ENCODE results near the gene TMSB15B. TPM values are rescaled to one million over a fixed set of nuclear protein-coding genes. Genes with fewer than 3 reads are reported as not detected.
"Not testable (repeated sequence)": the region's sequence is repeated elsewhere in the genome, so short reads cannot be mapped to it uniquely, and the experiment has no call there.

Gene TMSB15B
- 0.87 and 1.0 TPM in 2 replicates for total RNA-seq (2012; rRNA removed)

DNA sequence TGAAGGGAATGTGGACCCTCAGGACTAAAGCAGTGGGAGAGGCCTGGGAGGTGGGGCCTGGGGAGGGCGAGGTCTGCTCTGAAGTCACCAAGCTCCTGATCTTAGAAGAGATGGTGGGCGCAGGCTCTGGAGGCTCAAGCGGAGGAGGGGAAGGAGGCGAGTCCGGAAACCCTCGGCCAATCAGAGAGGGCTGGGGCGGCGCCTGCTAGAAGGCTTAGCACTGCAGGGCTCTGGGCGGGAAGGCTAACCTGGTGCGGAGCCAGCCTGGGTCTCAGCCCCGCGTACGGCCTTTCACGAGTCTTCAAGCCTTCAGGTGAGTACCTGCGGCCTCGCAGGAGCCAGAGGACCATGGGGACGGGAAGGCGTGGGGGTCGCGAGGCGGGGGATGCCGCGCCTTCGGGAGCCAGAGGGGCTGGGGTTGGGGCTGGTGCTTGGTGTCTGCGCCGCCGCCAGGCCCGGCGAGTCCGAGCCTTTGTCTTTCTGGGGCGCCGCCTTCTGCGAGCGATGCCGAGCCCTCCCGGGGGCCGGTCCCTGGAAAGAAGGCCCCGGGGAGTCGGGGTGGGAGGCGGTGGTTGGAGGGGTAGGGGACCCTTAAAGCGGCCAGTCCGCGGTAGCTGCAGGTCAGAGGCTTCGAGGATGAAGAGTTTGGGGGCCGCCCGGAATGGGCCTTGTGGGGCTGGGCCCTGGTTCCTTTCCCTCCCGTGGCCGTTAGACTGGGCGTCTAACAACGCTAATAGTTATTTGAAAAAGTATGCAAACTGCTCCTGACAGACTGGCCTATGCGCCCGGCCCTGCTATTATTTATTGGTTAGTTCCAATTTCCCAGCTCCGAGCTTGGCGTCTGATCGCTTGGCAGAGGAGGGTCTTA, at the start of gene TMSB15B:
Gene TMSB15B (plus strand): TSS at position 217 of the 868 bp plus-strand sequence.
- not testable (repeated sequence) for H3K9me3 ChIP-seq (replicated peaks; ENCODE audit: low read length); H3K9ac ChIP-seq (ENCODE audit: low read depth, low read length); H3K4me1 ChIP-seq (ENCODE audit: control insufficient read depth, insufficient read depth, low read length); H3K27me3 ChIP-seq (ENCODE audit: control insufficient read depth, insufficient read depth, low read length); H3K36me3 ChIP-seq (ENCODE audit: insufficient read depth, low read length); H3K4me2 ChIP-seq (ENCODE audit: low read length); H3K4me3 ChIP-seq (ENCODE audit: low read length)

DNA sequence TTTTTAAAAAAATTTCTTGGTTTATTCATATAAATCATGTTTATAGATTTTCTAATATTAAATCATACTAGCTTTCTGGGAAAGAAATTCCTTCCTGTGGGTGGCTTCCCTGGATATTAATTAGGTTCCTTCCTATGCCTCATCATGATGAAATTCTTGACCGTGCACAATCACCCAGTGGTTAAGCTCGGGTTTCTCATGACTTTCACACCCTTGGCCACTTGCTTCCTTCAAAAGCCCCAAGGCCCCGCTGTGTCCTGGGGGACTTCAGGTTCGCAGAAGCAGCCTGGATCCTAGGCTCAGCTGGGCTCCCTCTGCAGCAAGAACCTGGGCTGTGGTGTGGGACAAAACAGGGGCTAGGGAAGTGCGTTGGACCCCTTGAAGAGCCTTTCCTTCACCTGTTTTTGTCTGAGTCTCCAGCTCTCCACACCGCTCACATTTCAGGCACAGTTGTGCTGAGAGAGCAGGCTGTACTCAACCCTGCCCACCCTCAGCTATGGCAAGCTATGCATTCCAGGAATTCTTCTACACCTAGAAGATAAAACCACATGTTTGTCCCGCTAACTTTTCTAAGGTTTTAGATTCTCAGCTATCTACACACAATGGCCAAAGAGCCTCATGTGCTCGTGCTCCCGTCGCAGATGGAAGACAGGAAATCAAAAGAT, 48.9 kb upstream of the TMSB15B start:
- H3K27me3 ChIP-seq (ENCODE audit: control insufficient read depth, insufficient read depth, low read length): peaks cover 10% of the 10 kb centered on the region
- H3K36me3 ChIP-seq (ENCODE audit: insufficient read depth, low read length): no peaks in the 10 kb centered on the region
- H3K9ac ChIP-seq (ENCODE audit: low read depth, low read length): no peak overlapping the region
- no peaks in the 10 kb centered on the region for H3K9me3 ChIP-seq (replicated peaks; ENCODE audit: low read length)
- H3K4me2 ChIP-seq (ENCODE audit: low read length): no peak overlapping the region
- peaks cover 6% of the 10 kb centered on the region for H3K4me1 ChIP-seq (ENCODE audit: control insufficient read depth, insufficient read depth, low read length)
- H3K4me3 ChIP-seq (ENCODE audit: low read length): no peak overlapping the region

DNA sequence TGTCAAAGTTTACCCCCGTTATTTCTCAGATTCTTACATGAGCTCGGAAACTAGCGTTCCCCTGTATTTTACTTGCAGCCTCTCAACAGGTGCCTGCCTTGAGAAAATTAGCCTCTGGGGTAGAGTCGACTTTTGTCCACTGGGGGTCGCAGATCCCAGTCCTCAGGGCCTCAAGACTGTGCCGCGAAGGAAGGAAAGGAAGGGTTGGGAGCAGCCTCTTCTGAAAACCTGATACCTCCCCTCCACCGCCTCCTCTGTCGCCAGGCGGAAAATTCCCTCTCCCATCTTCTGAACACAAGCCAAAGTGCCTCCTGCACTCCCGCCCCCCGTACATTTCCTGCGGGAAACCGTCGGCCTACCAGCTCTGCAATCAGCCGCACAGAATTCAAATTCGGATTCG, 44.4 kb upstream of the TMSB15B start:
- peak overlapping the region; percentile 72 for H3K4me3 ChIP-seq (ENCODE audit: low read length)
- H3K9me3 ChIP-seq (replicated peaks; ENCODE audit: low read length): no peaks in the 10 kb centered on the region
- peaks cover 3% of the 10 kb centered on the region for H3K27me3 ChIP-seq (ENCODE audit: control insufficient read depth, insufficient read depth, low read length)
- no peak overlapping the region for H3K9ac ChIP-seq (ENCODE audit: low read depth, low read length)
- no peaks in the 10 kb centered on the region for H3K36me3 ChIP-seq (ENCODE audit: insufficient read depth, low read length)
- H3K4me1 ChIP-seq (ENCODE audit: control insufficient read depth, insufficient read depth, low read length): peaks cover 6% of the 10 kb centered on the region
- H3K4me2 ChIP-seq (ENCODE audit: low read length): peak overlapping the region; percentile 87

DNA sequence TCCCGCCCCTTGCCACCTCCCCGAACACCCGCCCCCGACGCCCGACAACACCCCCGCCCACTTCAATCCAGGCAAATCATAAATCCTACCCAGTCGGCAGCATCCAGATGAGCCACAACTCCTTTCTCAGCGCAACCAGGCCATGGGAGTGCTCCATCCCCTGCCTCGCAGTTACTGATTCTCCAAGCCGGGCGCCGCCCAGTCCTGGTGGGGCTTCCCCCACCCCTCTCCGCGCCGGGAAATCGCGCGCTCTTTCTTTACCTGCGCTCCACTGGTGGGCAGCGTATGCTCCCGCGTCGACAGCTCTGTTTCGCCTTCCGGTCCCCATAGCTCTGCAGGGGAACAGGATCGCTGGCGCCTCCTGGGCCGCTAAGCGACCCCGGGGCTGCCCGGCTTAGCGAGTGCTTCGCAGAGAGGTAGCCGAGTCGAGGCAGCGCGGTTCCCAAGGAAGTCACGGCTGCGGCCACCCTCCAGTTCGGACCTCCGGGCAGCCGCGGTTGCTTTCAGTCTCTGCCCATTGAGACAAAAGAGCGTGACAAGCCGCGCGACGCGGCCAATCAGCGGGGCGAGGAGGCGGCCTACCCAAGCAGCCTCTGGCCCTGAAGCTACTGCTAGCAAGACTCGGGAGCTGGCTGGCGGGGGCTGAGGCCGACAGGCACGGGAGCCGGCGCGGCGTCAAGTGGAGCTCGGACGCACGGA, 43.7 kb upstream of the TMSB15B start:
- H3K4me1 ChIP-seq (ENCODE audit: control insufficient read depth, insufficient read depth, low read length): peaks cover 3% of the 10 kb centered on the region
- H3K9me3 ChIP-seq (replicated peaks; ENCODE audit: low read length): no peaks in the 10 kb centered on the region
- H3K27me3 ChIP-seq (ENCODE audit: control insufficient read depth, insufficient read depth, low read length): peaks cover 3% of the 10 kb centered on the region
- H3K4me3 ChIP-seq (ENCODE audit: low read length): peak overlapping the region; percentile 72
- peak overlapping the region; percentile 87 for H3K4me2 ChIP-seq (ENCODE audit: low read length)
- H3K9ac ChIP-seq (ENCODE audit: low read depth, low read length): peak overlapping the region; percentile 77
- no peaks in the 10 kb centered on the region for H3K36me3 ChIP-seq (ENCODE audit: insufficient read depth, low read length)

DNA sequence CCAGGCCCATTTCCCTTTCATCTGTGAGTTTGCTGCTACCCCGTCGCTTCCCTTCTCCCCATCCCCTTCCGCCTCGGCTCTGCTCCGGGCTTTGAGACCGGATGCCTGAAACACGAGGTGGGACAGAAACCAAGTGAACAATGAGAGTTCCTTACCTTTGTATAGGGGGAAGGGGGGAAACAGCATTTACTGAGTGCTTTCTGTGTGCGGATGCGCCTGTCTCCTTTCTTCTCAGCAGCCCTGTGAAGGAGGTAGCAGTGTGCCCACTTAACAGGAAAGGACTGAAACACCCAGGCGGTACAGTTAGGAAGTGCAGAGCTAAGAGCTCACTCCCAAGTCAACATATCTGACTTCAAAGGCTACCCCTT, 43.2 kb upstream of the TMSB15B start:
- H3K4me3 ChIP-seq (ENCODE audit: low read length): peak overlapping the region; percentile 72
- peak overlapping the region; percentile 87 for H3K4me2 ChIP-seq (ENCODE audit: low read length)
- H3K9ac ChIP-seq (ENCODE audit: low read depth, low read length): peak overlapping the region; percentile 77
- H3K9me3 ChIP-seq (replicated peaks; ENCODE audit: low read length): no peaks in the 10 kb centered on the region
- H3K36me3 ChIP-seq (ENCODE audit: insufficient read depth, low read length): no peaks in the 10 kb centered on the region
- peaks cover 3% of the 10 kb centered on the region for H3K27me3 ChIP-seq (ENCODE audit: control insufficient read depth, insufficient read depth, low read length)
- no peaks in the 10 kb centered on the region for H3K4me1 ChIP-seq (ENCODE audit: control insufficient read depth, insufficient read depth, low read length)

DNA sequence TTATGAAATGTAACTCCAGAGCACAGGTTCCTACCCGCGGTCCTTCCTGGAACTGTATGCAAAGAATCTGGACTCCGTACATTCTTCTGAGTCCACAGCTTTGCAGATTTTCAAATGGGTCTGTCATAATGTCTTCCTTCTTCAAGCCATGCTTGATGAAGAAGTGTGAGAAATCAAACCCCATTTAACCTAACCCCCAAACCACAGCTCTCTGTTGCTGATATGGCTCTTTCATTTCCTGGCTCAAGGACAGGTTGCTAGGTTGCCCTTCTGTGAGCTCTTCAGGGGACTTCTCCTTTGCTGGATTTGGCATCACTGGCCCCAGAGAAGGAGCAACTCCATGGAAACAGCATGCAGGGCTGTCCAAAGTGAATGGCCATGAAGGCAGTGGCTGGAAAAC, 41.9 kb upstream of the TMSB15B start:
- not testable (repeated sequence) for H3K4me2 ChIP-seq (ENCODE audit: low read length); H3K9ac ChIP-seq (ENCODE audit: low read depth, low read length); H3K27me3 ChIP-seq (ENCODE audit: control insufficient read depth, insufficient read depth, low read length); H3K4me1 ChIP-seq (ENCODE audit: control insufficient read depth, insufficient read depth, low read length); H3K9me3 ChIP-seq (replicated peaks; ENCODE audit: low read length); H3K4me3 ChIP-seq (ENCODE audit: low read length); H3K36me3 ChIP-seq (ENCODE audit: insufficient read depth, low read length)

DNA sequence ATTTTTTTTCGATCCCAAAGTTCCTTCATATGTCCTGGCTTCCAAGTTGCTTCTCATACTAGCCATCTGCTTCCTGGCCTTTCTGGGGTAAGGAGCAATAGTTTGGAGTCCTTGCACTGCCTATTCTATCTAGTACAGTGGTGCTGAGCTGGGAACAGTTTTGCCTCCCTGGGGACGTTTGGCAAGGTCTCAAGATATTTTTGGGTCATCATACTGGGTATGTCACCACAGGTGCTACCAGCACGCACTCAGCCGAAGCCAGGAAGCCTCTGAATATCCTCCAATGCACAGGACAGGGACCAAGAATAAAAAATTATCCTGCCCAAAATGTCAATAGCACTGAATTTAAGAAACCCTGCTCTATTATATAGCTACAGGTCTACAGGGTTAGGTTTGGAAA, 35.4 kb upstream of the TMSB15B start:
- no peaks in the 10 kb centered on the region for H3K9me3 ChIP-seq (replicated peaks; ENCODE audit: low read length)

DNA sequence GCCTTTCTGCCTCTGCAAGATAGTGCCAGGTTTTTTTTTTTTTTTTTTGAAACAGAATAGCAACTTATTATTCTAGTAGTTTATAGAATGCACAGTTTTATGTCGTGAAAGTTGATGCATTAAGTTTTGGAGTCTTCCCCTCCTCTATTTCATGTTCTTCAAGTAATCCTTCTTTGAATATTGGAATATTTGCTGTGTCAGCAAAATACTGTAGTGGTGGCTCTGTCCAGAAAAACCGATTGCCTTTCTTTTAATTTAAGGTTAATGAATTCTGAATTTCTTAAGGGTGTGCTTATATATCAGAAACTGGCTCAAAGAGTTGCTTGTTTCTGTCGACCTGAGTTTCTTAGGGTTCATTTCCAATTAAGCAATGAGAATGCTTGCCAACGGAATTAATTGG, 34.8 kb upstream of the TMSB15B start:
- Histone ChIP-seq H3K9ac (ENCODE audit: low read depth, low read length) (no peak overlapping the region), H3K9me3 (replicated peaks; ENCODE audit: low read length) (no peaks in the 10 kb centered on the region), H3K4me2 (ENCODE audit: low read length) (no peak overlapping the region), H3K27me3 (ENCODE audit: control insufficient read depth, insufficient read depth, low read length) (no peaks in the 10 kb centered on the region), H3K4me1 (ENCODE audit: control insufficient read depth, insufficient read depth, low read length) (no peaks in the 10 kb centered on the region), H3K36me3 (ENCODE audit: insufficient read depth, low read length) (no peaks in the 10 kb centered on the region), H3K4me3 (ENCODE audit: low read length) (no peak overlapping the region)

More for the DNA sequence above, 35.4 kb upstream of the TMSB15B start:
- Histone ChIP-seq H3K4me3 (ENCODE audit: low read length) (no peak overlapping the region), H3K4me2 (ENCODE audit: low read length) (no peak overlapping the region), H3K36me3 (ENCODE audit: insufficient read depth, low read length) (no peaks in the 10 kb centered on the region), H3K4me1 (ENCODE audit: control insufficient read depth, insufficient read depth, low read length) (no peaks in the 10 kb centered on the region), H3K27me3 (ENCODE audit: control insufficient read depth, insufficient read depth, low read length) (no peaks in the 10 kb centered on the region), H3K9ac (ENCODE audit: low read depth, low read length) (no peak overlapping the region)

DNA sequence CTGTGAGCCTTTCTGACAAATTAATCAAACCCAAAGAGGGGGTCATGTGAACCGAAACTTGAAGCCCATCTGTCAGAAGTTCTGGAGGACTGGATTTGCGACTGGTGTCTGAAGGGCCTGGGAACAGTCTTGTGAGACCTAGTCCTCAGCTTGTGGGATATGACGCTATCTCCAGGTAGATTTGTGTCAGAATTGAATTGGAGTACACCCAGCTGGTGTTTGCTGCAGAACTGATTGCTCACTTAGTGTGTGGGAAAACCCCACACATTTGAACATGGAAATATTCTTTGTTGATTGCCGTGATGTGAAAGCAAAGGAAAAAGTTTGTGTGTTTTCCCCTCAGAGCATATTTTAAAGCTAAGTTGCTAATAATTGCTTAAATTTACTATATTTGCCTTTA, 30.3 kb upstream of the TMSB15B start:
- H3K4me2 ChIP-seq (ENCODE audit: low read length): no peak overlapping the region
- H3K27me3 ChIP-seq (ENCODE audit: control insufficient read depth, insufficient read depth, low read length): no peaks in the 10 kb centered on the region
- no peak overlapping the region for H3K4me3 ChIP-seq (ENCODE audit: low read length)
- no peak overlapping the region for H3K9ac ChIP-seq (ENCODE audit: low read depth, low read length)
- no peaks in the 10 kb centered on the region for H3K9me3 ChIP-seq (replicated peaks; ENCODE audit: low read length)
- no peaks in the 10 kb centered on the region for H3K36me3 ChIP-seq (ENCODE audit: insufficient read depth, low read length)
- no peaks in the 10 kb centered on the region for H3K4me1 ChIP-seq (ENCODE audit: control insufficient read depth, insufficient read depth, low read length)

DNA sequence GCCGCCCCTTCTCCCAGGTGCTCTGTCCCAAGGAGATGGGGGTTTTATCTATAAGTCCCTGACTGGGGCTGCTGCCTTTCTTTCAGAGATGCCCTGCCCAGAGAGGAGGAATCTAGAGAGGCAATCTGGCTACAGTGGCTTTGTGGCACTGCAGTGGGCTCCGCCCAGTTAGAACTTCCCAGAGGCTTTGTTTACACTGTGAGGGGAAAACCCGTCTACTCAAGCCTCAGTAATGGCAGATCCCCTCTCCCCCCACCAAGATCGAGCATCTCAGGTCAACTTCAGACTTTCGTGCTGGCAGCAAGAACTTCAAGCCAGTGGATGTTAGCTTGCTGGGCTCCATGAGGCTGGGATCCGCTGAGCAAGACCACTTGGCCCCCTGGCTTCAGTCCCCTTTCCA, 22.2 kb upstream of the TMSB15B start:
- not testable (repeated sequence) for H3K27me3 ChIP-seq (ENCODE audit: control insufficient read depth, insufficient read depth, low read length); H3K4me1 ChIP-seq (ENCODE audit: control insufficient read depth, insufficient read depth, low read length); H3K4me3 ChIP-seq (ENCODE audit: low read length)

DNA sequence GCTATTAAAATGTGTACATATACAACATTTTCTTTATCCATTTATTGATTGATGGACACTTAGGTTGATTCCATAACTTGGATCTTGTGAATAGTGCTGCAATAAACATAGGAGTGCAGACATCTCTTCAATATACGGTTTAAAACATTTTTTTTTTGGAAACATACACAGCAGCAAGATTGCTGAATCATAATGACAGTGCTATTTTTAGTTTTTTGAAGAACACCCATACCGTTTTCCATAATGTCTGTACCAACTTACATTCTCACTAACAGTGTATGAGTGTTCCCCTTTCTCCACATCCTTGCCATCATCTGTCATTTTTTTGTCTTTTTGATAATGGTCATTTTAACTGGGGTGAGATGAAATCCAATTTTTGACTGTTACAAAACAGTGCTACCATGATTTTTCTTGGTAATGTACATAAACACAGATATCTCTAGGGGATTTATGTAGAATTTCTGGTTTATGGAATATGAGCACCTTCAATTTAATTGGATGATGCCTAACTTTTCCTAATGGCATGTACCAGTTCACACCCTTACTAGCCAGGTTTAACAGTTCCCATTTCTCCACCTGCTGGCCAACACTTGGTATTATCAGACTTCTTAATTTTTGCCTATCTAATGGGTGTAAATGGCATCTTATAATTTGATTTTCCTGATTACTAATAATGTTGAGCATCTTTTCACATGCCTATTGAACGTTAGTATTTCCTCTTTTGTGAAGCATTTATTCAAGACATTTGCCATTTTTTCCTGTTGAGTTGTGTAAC, 21.0 kb upstream of the TMSB15B start:
- Histone ChIP-seq H3K4me1 (ENCODE audit: control insufficient read depth, insufficient read depth, low read length) (peaks cover 3% of the 10 kb centered on the region), H3K36me3 (ENCODE audit: insufficient read depth, low read length) (no peaks in the 10 kb centered on the region), H3K27me3 (ENCODE audit: control insufficient read depth, insufficient read depth, low read length) (peaks cover 2% of the 10 kb centered on the region), H3K4me3 (ENCODE audit: low read length) (no peak overlapping the region), H3K9ac (ENCODE audit: low read depth, low read length) (no peak overlapping the region), H3K9me3 (replicated peaks; ENCODE audit: low read length) (no peaks in the 10 kb centered on the region), H3K4me2 (ENCODE audit: low read length) (no peak overlapping the region)

More for the DNA sequence above, 22.2 kb upstream of the TMSB15B start:
- H3K36me3 ChIP-seq (ENCODE audit: insufficient read depth, low read length); H3K9ac ChIP-seq (ENCODE audit: low read depth, low read length); H3K9me3 ChIP-seq (replicated peaks; ENCODE audit: low read length); H3K4me2 ChIP-seq (ENCODE audit: low read length): not testable (repeated sequence)
